Fibroblast of lung (primary cell): ENCODE measurements around the gene LYPD1. TPM values are rescaled to one million over a fixed set of nuclear protein-coding genes. Genes with fewer than 3 reads are reported as not detected.
A peak's percentile ranks its signal among the peaks of the same experiment; 100 is the strongest.

Experiments
- DNase-seq, 2 donors: peaks; one replicate each; pipeline versions ENCODE4 v3.0.0 to v3.0.0-alpha.2; 2010; ENCODE audit warnings: low read depth in 2 of 2
- H2AFZ ChIP-seq: 2 replicates; pipeline ENCODE4 v1.5.1; 2012; ENCODE audit warnings: low read length, control low read depth, inconsistent platforms
- H3K27ac ChIP-seq: 2 replicates; pipeline ENCODE4 v1.5.1; 2011; ENCODE audit warnings: low read length, control low read depth; ENCODE audit not compliant: insufficient read depth
- H3K27me3 ChIP-seq: 2 replicates; pipeline ENCODE4 v1.5.1; 2011; ENCODE audit warnings: mild to moderate bottlenecking, low read length; ENCODE audit not compliant: control insufficient read depth, insufficient read depth
- H3K36me3 ChIP-seq: 2 replicates; pipeline ENCODE4 v1.5.1; 2011; ENCODE audit warnings: low read length; ENCODE audit not compliant: control insufficient read depth, insufficient read depth
- H3K4me1 ChIP-seq: 2 replicates; pipeline ENCODE4 v1.5.1; 2011; ENCODE audit warnings: low read length; ENCODE audit not compliant: control insufficient read depth, insufficient read depth; ENCODE audit errors: extremely low read depth
- H3K4me2 ChIP-seq: 2 replicates; pipeline ENCODE4 v1.5.1; 2011; ENCODE audit warnings: low read length, control low read depth; ENCODE audit not compliant: insufficient read depth; ENCODE audit errors: extremely low read depth
- H3K4me3 ChIP-seq, 4 experiments: fragments of 200-600 bp in 1 of 4; sonication (generic) in 1 of 4; replicated peaks in 1 of 4; 2 replicates each; pipeline ENCODE4 v1.5.1; 2011 to 2016; ENCODE audit warnings: low read length in 4 of 4, low read depth in 3 of 4, mild to moderate bottlenecking in 3 of 4, control low read depth in 2 of 4, inconsistent platforms in 1 of 4, mixed read lengths in 1 of 4; ENCODE audit not compliant: insufficient read depth in 1 of 4; ENCODE audit errors: control extremely low read depth in 1 of 4
- H3K79me2 ChIP-seq: 2 replicates; pipeline ENCODE4 v1.5.1; 2012; ENCODE audit warnings: mild to moderate bottlenecking, low read length, inconsistent platforms; ENCODE audit not compliant: control insufficient read depth, insufficient read depth
- H3K9ac ChIP-seq: 2 replicates; pipeline ENCODE4 v1.5.1; 2011; ENCODE audit warnings: mild to moderate bottlenecking, low read length, control low read depth; ENCODE audit not compliant: insufficient read depth
- H3K9me3 ChIP-seq: 2 replicates; pipeline ENCODE4 v1.5.1; 2012; ENCODE audit warnings: low read depth, low read length; ENCODE audit not compliant: control insufficient read depth, insufficient read depth
- H4K20me1 ChIP-seq: 2 replicates; pipeline ENCODE4 v1.5.1; 2011; ENCODE audit warnings: low read length; ENCODE audit not compliant: control insufficient read depth, insufficient read depth; ENCODE audit errors: extremely low read depth
- EZH2 ChIP-seq: IDR thresholded peaks from 2 replicates; pipeline ENCODE4 v1.5.1; 2012; ENCODE audit warnings: low read length, control low read depth, mild to moderate bottlenecking; ENCODE audit errors: missing control alignments
- polyA plus RNA-seq, 2 donors: library from polyadenylated mRNA; depleted of rRNA in 1 of 2; stranded (reverse) in 1 of 2; unstranded in 1 of 2; fragments of >200 nt; gene quantifications; 2 replicates each; pipeline ENCODE4 v1.2.1, GENCODE V29; 2011 to 2012; ENCODE audit warnings: missing spikeins in 1 of 2
- total RNA-seq: library from RNA; depleted of rRNA; stranded (reverse); fragments of >200 nt; gene quantifications from 2 replicates; pipeline ENCODE4 v1.2.1, GENCODE V29; 2014
- TF ChIP-seq, protein P1 (sequence below), 2 donors: IDR thresholded peaks in 1 of 2; conservative IDR thresholded peaks in 1 of 2; 1 replicate in 1 of 2; 2 replicates in 1 of 2; pipeline ENCODE4 v1.5.1; 2011 to 2012; ENCODE audit warnings: low read length in 2 of 2, control low read depth in 1 of 2, inconsistent platforms in 1 of 2, low read depth in 1 of 2, mild to moderate bottlenecking in 1 of 2

Gene LYPD1
- total and polyA plus RNA-seq, 2 donors (not counting 1 experiment from before 2014, with no cell fraction given) = 0.17 to 4.3 TPM

GRCh38 chr2:132652474-132652873 lies 17.5 kb downstream of the LYPD1 start:
- H3K4me2 ChIP-seq = no peak overlapping the region
- DNase-seq = peak in 1 of 2 donors; percentile 39
- H3K9ac ChIP-seq = no peak overlapping the region
- H3K4me1 ChIP-seq = no peaks in the 10 kb centered on the region
- H4K20me1 ChIP-seq = no peaks in the 10 kb centered on the region
- no peak overlapping the region for H2AFZ ChIP-seq
- TF ChIP-seq, protein P1, sequence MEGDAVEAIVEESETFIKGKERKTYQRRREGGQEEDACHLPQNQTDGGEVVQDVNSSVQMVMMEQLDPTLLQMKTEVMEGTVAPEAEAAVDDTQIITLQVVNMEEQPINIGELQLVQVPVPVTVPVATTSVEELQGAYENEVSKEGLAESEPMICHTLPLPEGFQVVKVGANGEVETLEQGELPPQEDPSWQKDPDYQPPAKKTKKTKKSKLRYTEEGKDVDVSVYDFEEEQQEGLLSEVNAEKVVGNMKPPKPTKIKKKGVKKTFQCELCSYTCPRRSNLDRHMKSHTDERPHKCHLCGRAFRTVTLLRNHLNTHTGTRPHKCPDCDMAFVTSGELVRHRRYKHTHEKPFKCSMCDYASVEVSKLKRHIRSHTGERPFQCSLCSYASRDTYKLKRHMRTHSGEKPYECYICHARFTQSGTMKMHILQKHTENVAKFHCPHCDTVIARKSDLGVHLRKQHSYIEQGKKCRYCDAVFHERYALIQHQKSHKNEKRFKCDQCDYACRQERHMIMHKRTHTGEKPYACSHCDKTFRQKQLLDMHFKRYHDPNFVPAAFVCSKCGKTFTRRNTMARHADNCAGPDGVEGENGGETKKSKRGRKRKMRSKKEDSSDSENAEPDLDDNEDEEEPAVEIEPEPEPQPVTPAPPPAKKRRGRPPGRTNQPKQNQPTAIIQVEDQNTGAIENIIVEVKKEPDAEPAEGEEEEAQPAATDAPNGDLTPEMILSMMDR (conservative IDR thresholded peaks at IDR 0.05 in 1 of 2, IDR thresholded peaks at IDR 0.05 in 1 of 2; ENCODE audit: low read depth in 1 of 2, low read length in 2 of 2) = no peak
- no peak for TF ChIP-seq EZH2
- H3K36me3 ChIP-seq = no peaks in the 10 kb centered on the region
- H3K27ac ChIP-seq = no peak overlapping the region
- no peaks in the 10 kb centered on the region for H3K9me3 ChIP-seq
- H3K79me2 ChIP-seq = no peaks in the 10 kb centered on the region
- H3K4me3 ChIP-seq = no peak overlapping the region
- no peaks in the 10 kb centered on the region for H3K27me3 ChIP-seq

GRCh38 chr2:132651115-132652045 lies 18.6 kb downstream of the LYPD1 start:
- no peak for TF ChIP-seq EZH2
- TF ChIP-seq, protein P1 (conservative IDR thresholded peaks at IDR 0.05 in 1 of 2, IDR thresholded peaks at IDR 0.05 in 1 of 2; ENCODE audit: low read depth in 1 of 2, low read length in 2 of 2) = peak; percentile 46 to 86
- no peak overlapping the region for H3K9ac ChIP-seq
- H3K36me3 ChIP-seq = no peaks in the 10 kb centered on the region
- DNase-seq = peak; percentile 50 to 72
- H2AFZ ChIP-seq = no peak overlapping the region
- no peaks in the 10 kb centered on the region for H4K20me1 ChIP-seq
- H3K79me2 ChIP-seq = no peaks in the 10 kb centered on the region
- H3K27me3 ChIP-seq = no peaks in the 10 kb centered on the region
- no peak overlapping the region for H3K4me3 ChIP-seq
- no peaks in the 10 kb centered on the region for H3K9me3 ChIP-seq
- no peaks in the 10 kb centered on the region for H3K4me1 ChIP-seq
- H3K27ac ChIP-seq = no peak overlapping the region
- no peak overlapping the region for H3K4me2 ChIP-seq

DNA sequence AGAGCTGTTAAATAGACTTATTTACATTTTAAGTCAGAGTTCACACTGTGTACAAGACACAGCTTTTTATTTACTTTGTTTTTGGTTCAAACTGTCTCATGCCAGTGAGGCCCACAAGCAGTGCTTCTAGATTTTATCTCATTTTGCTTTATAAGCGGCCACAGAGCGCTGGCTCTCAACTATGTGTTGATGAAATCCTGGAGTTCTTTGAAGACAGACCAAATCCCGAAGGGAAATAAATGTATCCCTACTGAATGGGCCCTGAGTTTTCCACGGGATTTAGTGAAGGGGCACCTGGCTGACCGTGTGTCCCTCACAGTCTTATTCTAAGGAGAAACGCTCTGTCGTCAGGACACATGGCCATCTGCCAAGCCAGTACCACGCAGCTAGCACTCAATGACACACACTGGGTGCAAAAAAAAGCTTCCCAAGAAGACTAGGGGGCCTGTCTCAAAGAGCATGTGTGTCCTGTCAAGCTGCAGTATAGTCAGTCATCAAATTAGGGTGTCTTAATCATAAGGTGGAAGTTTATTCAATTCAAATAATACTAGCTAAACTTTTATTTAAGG lies 23.4 kb downstream of the LYPD1 start:
- no peaks in the 10 kb centered on the region for H3K4me1 ChIP-seq
- no peak overlapping the region for H3K27ac ChIP-seq
- H2AFZ ChIP-seq = no peak overlapping the region
- no peak overlapping the region for H3K4me2 ChIP-seq
- H3K4me3 ChIP-seq = no peak overlapping the region
- no peak overlapping the region for H3K9ac ChIP-seq
- no peaks in the 10 kb centered on the region for H3K36me3 ChIP-seq
- peak in 1 of 2 donors; percentile 15 for DNase-seq
- H4K20me1 ChIP-seq = no peaks in the 10 kb centered on the region
- no peaks in the 10 kb centered on the region for H3K9me3 ChIP-seq
- TF ChIP-seq, protein P1 (conservative IDR thresholded peaks at IDR 0.05 in 1 of 2, IDR thresholded peaks at IDR 0.05 in 1 of 2; ENCODE audit: low read depth in 1 of 2, low read length in 2 of 2) = no peak
- TF ChIP-seq EZH2 = no peak
- H3K79me2 ChIP-seq = no peaks in the 10 kb centered on the region
- H3K27me3 ChIP-seq = no peaks in the 10 kb centered on the region
